ENCODE results near the gene CCR7.
"Not testable (repeated sequence)": the region's sequence is repeated elsewhere in the genome, so short reads cannot be mapped to it uniquely, and the experiment has no call there.

CCR7 gene

GRCh38 chr17:40547079-40547784 lies 18.0 kb downstream of the CCR7 start:
- H3K36me3 ChIP-seq (ENCODE audit: control insufficient read depth, insufficient read depth, low read length), result no peaks in the 10 kb centered on the region

DNA sequence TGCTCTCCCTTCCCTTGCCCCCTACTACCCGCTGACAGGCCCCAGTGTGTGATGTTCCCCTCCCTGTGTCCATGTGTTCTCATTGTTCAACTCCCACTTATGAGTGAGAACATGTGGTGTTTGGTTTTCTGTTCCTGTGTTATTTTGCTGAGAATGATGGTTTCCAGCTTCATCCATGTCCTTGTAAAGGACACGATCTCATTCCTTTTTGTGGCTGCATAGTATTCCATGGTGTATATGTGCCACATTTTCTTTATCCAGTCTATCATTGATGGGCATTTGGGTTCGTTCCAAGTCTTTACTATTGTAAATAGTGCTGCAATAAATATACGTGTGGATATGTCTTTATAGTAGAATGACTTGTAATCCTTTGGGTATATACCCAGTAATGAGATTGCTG lies 18.8 kb downstream of the CCR7 start:
- H3K36me3 ChIP-seq (ENCODE audit: control insufficient read depth, insufficient read depth, low read length); H2AK5ac ChIP-seq (ENCODE audit: low read length): not testable (repeated sequence)

More at GRCh38 chr17:40547079-40547784, 18.0 kb downstream of the CCR7 start:
- Histone ChIP-seq H3K4me2 (ENCODE audit: low read length) (no peak overlapping the region), H3K4me3 (ENCODE audit: low read length) (no peak overlapping the region), H3K4me1 (ENCODE audit: control insufficient read depth, low read depth, low read length) (no peaks in the 10 kb centered on the region), H4K8ac (ENCODE audit: low read depth, low read length) (no peak overlapping the region), H3K18ac (ENCODE audit: low read length) (no peak overlapping the region), H3K27me3 (ENCODE audit: insufficient read depth, low read length, poor library complexity) (no peaks in the 10 kb centered on the region), H3K23ac (ENCODE audit: low read length) (no peak overlapping the region), H2AK5ac (ENCODE audit: low read length) (no peak overlapping the region), H2BK15ac (replicated peaks; ENCODE audit: low read depth) (no peak overlapping the region), H4K5ac (ENCODE audit: low read length) (no peak overlapping the region), H3K9ac (ENCODE audit: low read length) (no peak overlapping the region), H3K4ac (ENCODE audit: low read depth, low read length) (no peak overlapping the region), H2BK5ac (ENCODE audit: low read length) (no peak overlapping the region), H2BK120ac (ENCODE audit: low read depth, low read length) (no peak overlapping the region), H3K79me2 (ENCODE audit: control insufficient read depth, insufficient read depth, low read length) (no peaks in the 10 kb centered on the region), H3K56ac (ENCODE audit: low read length) (no peak overlapping the region), H3K27ac (ENCODE audit: low read depth, low read length) (no peak overlapping the region), H3K79me1 (ENCODE audit: low read length) (no peaks in the 10 kb centered on the region)
- DNase-seq, result no peak
- no CpG with 5 or more reads among the region's 11 CpGs for WGBS (ENCODE audit: extremely low coverage, insufficient coverage, low lambda C conversion rate)

DNA sequence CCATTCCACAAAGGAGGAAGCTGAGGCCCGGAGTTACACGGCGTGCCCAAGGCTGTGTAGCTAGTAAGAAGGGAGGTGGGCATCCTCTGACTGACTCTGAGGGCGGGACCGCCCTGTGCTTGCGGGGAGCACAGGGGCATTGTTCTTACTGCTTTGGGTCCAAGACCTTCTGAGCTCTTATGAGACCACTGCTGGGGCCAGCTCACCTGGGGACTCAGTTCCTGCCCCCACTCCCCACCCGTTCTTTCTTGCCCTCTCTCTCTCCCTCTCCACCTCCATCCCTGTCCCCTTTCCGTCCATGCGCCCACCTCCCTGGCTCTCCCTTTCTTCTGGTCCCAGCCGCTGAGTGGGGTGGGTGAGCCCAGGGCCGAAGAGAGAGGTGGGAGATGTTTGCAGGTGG lies 19.6 kb downstream of the CCR7 start:
- Histone ChIP-seq H3K23ac (ENCODE audit: low read length) (no peak overlapping the region), H2AK5ac (ENCODE audit: low read length) (no peak overlapping the region), H3K4me1 (ENCODE audit: control insufficient read depth, low read depth, low read length) (no peaks in the 10 kb centered on the region), H4K8ac (ENCODE audit: low read depth, low read length) (no peak overlapping the region), H3K18ac (ENCODE audit: low read length) (no peak overlapping the region), H4K5ac (ENCODE audit: low read length) (no peak overlapping the region), H3K4me3 (ENCODE audit: low read length) (no peak overlapping the region), H3K79me1 (ENCODE audit: low read length) (no peaks in the 10 kb centered on the region), H3K56ac (ENCODE audit: low read length) (no peak overlapping the region), H3K36me3 (ENCODE audit: control insufficient read depth, insufficient read depth, low read length) (no peaks in the 10 kb centered on the region), H3K4me2 (ENCODE audit: low read length) (no peak overlapping the region), H2BK5ac (ENCODE audit: low read length) (no peak overlapping the region), H3K27ac (ENCODE audit: low read depth, low read length) (no peak overlapping the region), H3K79me2 (ENCODE audit: control insufficient read depth, insufficient read depth, low read length) (no peaks in the 10 kb centered on the region), H2BK15ac (replicated peaks; ENCODE audit: low read depth) (no peak overlapping the region), H3K9ac (ENCODE audit: low read length) (no peak overlapping the region), H3K27me3 (ENCODE audit: insufficient read depth, low read length, poor library complexity) (no peaks in the 10 kb centered on the region), H3K4ac (ENCODE audit: low read depth, low read length) (no peak overlapping the region), H2BK120ac (ENCODE audit: low read depth, low read length) (no peak overlapping the region)
- WGBS (ENCODE audit: extremely low coverage, insufficient coverage, low lambda C conversion rate), result no CpG with 5 or more reads among the region's 11 CpGs
- DNase-seq, result no peak

More for the DNA sequence above, 18.8 kb downstream of the CCR7 start:
- WGBS (ENCODE audit: extremely low coverage, insufficient coverage, low lambda C conversion rate), result no CpG with 5 or more reads among the region's 4 CpGs
- H3K79me1 ChIP-seq (ENCODE audit: low read length); H2BK5ac ChIP-seq (ENCODE audit: low read length); H3K27me3 ChIP-seq (ENCODE audit: insufficient read depth, low read length, poor library complexity); H3K4me2 ChIP-seq (ENCODE audit: low read length); H3K79me2 ChIP-seq (ENCODE audit: control insufficient read depth, insufficient read depth, low read length); H3K4ac ChIP-seq (ENCODE audit: low read depth, low read length); H3K27ac ChIP-seq (ENCODE audit: low read depth, low read length); H2BK15ac ChIP-seq (replicated peaks; ENCODE audit: low read depth); H4K8ac ChIP-seq (ENCODE audit: low read depth, low read length); H2BK120ac ChIP-seq (ENCODE audit: low read depth, low read length); DNase-seq; H4K5ac ChIP-seq (ENCODE audit: low read length); H3K23ac ChIP-seq (ENCODE audit: low read length); H3K9ac ChIP-seq (ENCODE audit: low read length); H3K18ac ChIP-seq (ENCODE audit: low read length); H3K4me3 ChIP-seq (ENCODE audit: low read length); H3K56ac ChIP-seq (ENCODE audit: low read length); H3K4me1 ChIP-seq (ENCODE audit: control insufficient read depth, low read depth, low read length): not testable (repeated sequence)

GRCh38 chr17:40542558-40543411 lies 22.5 kb downstream of the CCR7 start:
- no peak for DNase-seq
- Histone ChIP-seq H3K4me1 (ENCODE audit: control insufficient read depth, low read depth, low read length) (peaks cover 12% of the 10 kb centered on the region), H2AK5ac (ENCODE audit: low read length) (no peak overlapping the region), H3K27ac (ENCODE audit: low read depth, low read length) (no peak overlapping the region), H3K4ac (ENCODE audit: low read depth, low read length) (no peak overlapping the region), H3K79me2 (ENCODE audit: control insufficient read depth, insufficient read depth, low read length) (no peaks in the 10 kb centered on the region), H3K18ac (ENCODE audit: low read length) (no peak overlapping the region), H3K79me1 (ENCODE audit: low read length) (no peaks in the 10 kb centered on the region), H3K9ac (ENCODE audit: low read length) (no peak overlapping the region), H3K56ac (ENCODE audit: low read length) (no peak overlapping the region), H3K27me3 (ENCODE audit: insufficient read depth, low read length, poor library complexity) (no peaks in the 10 kb centered on the region), H3K4me2 (ENCODE audit: low read length) (no peak overlapping the region), H3K23ac (ENCODE audit: low read length) (no peak overlapping the region), H4K5ac (ENCODE audit: low read length) (no peak overlapping the region), H2BK120ac (ENCODE audit: low read depth, low read length) (no peak overlapping the region), H3K4me3 (ENCODE audit: low read length) (no peak overlapping the region), H4K8ac (ENCODE audit: low read depth, low read length) (no peak overlapping the region), H2BK5ac (ENCODE audit: low read length) (no peak overlapping the region), H3K36me3 (ENCODE audit: control insufficient read depth, insufficient read depth, low read length) (no peaks in the 10 kb centered on the region), H2BK15ac (replicated peaks; ENCODE audit: low read depth) (no peak overlapping the region)
- WGBS (ENCODE audit: extremely low coverage, insufficient coverage, low lambda C conversion rate), result no CpG with 5 or more reads among the region's 14 CpGs

DNA sequence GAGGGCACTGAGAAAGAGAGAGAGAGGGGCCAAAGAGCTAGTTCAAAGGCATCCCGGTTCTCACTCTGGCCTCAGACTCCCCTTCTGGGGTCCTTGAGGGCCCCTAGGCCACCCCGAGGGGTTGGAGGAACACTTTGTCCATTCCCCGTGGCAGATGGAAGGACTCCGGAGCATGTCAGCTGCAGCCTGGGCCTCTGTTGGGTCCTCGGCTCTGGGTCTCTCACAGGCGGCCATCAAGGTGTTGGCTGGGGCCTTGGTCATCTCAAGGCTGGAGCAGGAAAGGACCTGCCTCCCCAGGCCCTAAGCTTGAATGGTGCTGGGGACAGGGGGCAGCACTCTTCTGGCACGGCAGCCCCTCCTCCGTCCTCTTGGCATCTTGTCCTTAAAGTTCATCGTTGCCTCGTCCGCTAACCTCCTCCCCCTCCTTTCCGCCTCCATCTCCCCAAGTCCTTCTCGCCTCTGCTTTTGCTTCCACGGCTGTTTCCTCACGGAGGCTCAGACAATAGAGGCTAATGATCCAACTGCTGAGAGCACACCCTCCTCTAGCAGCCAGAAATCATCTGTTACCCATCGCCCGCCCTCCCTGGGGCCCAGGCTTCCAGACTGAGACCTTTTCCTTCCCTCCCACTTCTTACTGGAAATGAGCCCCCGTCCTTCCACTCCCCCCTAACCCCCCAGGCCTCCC lies 23.3 kb downstream of the CCR7 start:
- Histone ChIP-seq H2BK120ac (ENCODE audit: low read depth, low read length) (no peak overlapping the region), H3K4ac (ENCODE audit: low read depth, low read length) (no peak overlapping the region), H3K79me2 (ENCODE audit: control insufficient read depth, insufficient read depth, low read length) (no peaks in the 10 kb centered on the region), H2AK5ac (ENCODE audit: low read length) (no peak overlapping the region), H2BK15ac (replicated peaks; ENCODE audit: low read depth) (no peak overlapping the region), H4K5ac (ENCODE audit: low read length) (no peak overlapping the region), H3K4me2 (ENCODE audit: low read length) (no peak overlapping the region), H3K27ac (ENCODE audit: low read depth, low read length) (no peak overlapping the region), H3K36me3 (ENCODE audit: control insufficient read depth, insufficient read depth, low read length) (no peaks in the 10 kb centered on the region), H3K27me3 (ENCODE audit: insufficient read depth, low read length, poor library complexity) (no peaks in the 10 kb centered on the region), H3K79me1 (ENCODE audit: low read length) (no peaks in the 10 kb centered on the region), H4K8ac (ENCODE audit: low read depth, low read length) (no peak overlapping the region), H3K56ac (ENCODE audit: low read length) (no peak overlapping the region), H3K4me3 (ENCODE audit: low read length) (no peak overlapping the region), H2BK5ac (ENCODE audit: low read length) (no peak overlapping the region), H3K23ac (ENCODE audit: low read length) (no peak overlapping the region), H3K18ac (ENCODE audit: low read length) (no peak overlapping the region), H3K4me1 (ENCODE audit: control insufficient read depth, low read depth, low read length) (peaks cover 12% of the 10 kb centered on the region), H3K9ac (ENCODE audit: low read length) (no peak overlapping the region)
- no peak for DNase-seq
- WGBS (ENCODE audit: extremely low coverage, insufficient coverage, low lambda C conversion rate), result no CpG with 5 or more reads among the region's 18 CpGs
